IPS-NIHi11 (cell line): ENCODE measurements around the gene PAQR6.

Experiments
- DNase-seq: peaks from one replicate; pipeline ENCODE4 v3.0.0; 2012; ENCODE audit warnings: mixed read lengths, low spot score

The PAQR6 gene, protein sequence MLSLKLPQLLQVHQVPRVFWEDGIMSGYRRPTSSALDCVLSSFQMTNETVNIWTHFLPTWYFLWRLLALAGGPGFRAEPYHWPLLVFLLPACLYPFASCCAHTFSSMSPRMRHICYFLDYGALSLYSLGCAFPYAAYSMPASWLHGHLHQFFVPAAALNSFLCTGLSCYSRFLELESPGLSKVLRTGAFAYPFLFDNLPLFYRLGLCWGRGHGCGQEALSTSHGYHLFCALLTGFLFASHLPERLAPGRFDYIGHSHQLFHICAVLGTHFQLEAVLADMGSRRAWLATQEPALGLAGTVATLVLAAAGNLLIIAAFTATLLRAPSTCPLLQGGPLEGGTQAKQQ

DNA sequence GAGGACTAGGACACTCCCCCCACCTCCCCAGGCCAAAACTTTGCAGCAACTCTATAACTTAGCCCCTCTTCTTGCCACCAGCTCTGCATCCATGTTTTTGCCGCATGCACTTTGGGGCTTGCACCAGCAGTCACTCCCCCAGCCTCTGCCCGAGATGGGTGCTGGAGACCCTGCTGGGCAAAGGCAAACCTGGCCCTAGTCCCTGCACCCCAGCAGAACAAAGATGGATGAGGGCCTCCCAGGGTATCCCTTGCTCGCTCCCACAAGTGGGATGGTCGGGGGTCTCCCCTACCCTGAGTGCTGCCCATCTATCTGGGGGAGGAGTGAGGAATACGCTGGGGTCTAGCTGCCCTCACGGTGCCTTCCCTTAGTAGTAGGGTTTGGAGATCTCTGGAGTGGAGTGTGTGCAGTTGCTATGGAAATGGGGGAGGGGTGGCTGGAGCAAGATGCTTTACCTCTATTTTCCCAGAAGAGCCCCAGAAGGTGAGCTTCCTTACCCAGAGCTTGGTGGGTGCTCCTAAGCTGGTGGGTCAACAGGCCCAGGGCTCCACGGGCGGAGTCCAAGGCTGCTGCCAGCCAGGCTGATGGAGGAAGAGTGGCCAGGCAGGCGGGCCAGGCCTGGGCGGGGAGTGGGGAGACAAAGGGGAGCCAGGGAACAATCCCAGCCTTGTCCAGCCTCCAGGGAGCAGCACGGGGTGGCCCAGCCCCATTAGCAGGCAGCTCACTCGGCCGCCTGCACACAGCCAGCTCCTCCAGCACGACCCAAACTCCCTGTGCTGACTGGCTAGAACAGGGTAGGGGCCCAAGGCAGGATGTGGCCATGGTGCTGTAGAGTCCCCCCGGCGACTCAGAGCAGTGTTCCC lies at the start of gene PAQR6:
PAQR6 (minus strand) TSS at position 597 of the 863 bp plus-strand sequence. CDS start 1,325 bp downstream, outside the sequence.
- peak; percentile 60 for DNase-seq

DNA sequence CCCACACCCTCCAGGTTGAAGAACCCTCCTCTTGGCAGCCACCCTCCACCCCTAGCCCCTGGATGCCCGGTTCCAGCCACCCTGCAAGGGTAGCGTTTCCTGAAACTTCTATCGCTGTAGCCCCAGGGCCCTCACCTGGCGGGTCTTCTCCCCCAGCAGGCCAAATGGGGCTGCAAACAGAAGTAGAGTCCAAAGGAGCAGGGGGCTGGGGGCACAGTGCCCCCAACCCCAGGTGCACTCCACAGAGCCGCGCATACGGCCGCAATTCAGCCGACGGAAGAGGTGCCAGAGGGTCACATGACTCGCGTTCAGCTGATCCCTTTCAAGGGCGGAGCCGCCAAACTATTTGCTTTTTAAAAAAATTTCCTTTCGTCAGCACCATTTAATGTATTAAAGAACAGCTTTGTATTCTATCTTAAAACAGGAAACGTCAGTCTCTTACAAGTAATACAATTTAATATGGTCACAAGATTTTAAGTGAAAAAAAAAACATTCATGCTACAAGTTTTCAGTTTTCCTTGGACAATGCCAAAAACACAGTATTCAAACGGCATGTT lies 47.6 kb upstream of the PAQR6 start, which contains the start of gene GLMP:
GLMP (minus strand) TSS at position 289 of the 557 bp plus-strand sequence; CDS start at position 255, 34 bp downstream.
- peak; percentile 77 for DNase-seq

DNA sequence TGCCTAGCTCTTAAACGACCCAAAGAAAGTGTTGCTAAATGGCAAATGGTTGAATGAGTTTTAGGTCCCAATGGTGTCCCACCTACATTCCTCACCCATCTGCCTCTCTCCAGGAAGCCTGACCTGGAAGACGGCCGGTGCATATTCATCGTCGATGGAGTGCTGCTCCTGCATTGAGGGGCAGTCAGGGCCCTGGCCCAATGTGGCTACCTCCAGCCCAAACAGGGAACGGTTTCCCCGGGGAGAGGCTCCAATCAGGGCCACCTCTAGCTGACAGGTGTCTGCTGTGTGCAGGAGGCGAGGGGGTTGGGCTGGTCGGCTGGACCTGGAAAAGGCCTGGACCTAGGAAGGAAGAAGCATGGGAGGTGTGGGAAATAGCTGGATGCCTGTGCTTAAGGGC lies 46.0 kb upstream of the PAQR6 start:
- no peak for DNase-seq

DNA sequence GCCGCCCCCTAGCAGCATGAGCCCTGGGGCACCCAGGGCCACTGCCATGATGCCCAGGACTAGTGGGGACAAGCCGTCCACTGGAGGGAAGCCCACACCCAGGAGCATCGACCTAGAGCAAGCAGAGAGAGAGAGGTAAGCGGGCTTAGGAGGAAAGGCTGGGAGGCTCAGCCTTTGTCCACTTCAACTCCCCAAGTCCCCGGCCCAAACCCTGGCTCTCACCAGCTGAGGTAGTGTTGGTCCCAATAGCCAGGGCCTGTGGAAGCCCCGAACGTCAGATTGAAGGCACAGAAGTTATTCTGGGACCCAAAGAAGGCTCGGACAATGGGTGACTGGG lies 45.2 kb upstream of the PAQR6 start:
- DNase-seq, result no peak

DNA sequence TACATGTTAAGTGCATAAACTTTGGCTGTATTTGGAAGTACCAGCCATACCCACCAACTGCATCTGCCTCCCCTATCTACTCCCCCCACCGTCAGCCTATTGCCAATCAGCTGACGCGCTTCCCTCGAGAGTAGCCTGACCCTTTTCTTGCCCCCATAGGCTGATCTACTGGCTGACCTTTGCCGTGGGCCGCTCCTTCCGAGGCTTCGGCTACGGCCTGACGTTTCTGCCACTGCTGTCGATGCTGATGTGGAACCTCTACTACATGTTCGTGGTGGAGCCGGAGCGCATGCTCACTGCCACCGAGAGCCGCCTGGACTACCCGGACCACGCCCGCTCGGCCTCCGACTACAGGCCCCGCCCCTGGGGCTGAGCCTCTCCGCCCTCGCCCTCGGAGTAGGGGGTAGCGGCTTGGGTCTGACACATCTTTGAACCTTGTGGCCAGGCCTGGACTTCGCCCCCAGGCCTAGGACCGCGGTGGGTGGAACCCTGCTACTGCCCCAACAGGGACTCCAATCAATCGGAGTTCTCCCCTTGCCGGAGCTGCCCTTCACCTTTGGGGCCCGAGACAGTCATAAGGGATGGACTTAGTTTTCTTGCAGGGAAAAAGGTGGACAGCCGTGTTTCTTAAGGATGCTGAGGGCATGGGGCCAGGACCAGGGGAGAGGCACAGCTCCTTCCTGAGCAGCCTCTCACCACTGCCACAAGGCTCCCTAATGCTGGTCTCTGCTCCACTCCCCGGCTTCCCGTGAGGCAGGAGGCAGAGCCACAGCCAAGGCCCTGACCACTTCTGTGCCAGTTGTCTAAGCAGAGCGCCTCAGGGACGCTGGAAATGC lies 43.6 kb upstream of the PAQR6 start:
- peak; percentile 94 for DNase-seq

DNA sequence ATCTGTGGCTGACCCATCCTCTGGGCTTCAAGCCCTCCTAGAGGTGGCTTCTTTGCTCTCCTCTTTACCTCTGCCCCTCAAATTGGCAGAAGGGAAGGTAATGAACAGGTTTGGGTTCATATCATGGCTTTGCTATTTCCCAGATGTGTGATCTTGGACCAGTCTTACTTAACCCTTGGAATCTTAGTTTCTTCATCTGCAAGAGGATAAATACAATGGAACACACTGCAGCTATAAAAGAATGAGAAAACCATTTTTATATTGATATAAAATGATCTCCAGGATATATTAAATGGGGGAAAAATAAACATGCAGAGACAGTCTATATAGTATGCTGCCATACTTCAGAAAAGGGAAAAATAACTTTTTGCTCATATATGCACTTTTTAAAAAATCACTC lies 42.0 kb upstream of the PAQR6 start:
- no peak for DNase-seq

DNA sequence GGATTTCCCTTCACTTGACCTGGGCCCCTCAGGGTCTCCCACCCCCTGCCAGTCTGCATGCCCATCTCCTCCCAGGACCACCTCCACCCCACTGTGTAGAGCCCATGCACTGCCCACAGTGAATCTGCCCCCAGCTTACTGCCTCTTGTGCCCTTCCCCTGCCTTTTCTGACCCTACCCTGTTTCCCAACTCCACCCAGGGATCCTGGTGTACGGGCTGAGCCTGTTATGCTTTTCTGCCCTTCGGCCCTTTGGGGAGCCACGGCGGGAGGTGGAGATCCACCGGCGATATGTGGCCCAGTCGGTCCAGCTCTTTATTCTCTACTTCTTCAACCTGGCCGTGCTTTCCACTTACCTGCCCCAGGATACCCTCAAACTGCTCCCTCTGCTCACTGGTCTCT lies 38.2 kb upstream of the PAQR6 start:
- no peak for DNase-seq

DNA sequence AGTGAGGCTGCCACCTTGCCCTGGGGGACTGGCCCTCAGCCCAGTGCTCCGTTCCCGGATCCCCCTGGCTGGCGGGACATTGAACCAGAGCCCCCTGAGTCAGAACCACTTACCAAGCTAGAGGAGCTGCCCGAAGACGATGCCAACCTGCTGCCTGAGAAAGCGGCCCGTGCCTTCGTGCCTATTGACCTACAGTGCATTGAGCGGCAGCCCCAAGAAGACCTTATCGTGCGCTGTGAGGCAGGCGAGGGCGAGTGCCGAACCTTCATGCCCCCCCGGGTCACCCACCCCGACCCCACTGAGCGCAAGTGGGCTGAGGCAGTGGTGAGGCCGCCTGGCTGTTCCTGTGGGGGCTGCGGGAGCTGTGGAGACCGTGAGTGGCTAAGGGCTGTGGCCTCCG lies 37.6 kb upstream of the PAQR6 start:
- no peak for DNase-seq

DNA sequence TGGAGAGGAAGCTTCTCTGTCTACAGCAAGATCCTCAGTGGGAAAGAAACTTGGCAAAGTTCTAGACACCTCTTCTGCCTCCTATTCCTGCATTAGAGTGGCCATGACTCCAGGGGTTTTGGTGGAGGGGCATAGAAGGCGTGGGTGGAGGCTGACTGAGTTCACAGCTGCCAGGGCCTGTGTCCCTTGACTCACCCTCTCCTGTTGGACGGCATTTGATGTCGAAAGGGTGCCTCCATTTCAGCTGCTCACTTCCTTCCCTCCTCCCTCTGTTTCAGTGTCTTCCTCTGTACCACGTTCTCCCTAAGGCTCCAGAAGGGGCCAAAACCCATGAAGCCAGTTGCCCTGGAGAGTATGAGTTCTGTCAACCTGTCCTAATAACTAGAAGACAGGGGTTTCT lies 36.9 kb upstream of the PAQR6 start:
- DNase-seq, result no peak

DNA sequence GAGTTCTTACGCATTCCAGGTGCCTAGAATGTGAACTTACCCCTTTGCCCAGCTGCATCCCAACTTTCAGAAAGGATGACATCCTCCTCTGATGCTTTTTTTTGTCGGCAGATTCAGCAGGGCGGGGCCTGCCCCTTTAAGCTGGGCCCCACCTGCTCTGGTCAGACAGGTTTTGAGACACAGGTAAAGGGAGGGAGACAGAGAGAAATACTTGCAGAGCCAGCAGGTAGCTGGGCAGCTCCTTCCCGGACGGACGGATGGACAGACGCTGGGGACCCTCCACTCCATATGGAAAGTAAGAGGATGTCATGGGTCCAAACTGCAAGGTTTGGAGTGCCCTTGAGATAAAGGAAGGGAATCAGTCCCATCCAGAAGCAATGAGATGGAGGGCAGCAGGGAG lies 36.3 kb upstream of the PAQR6 start, which contains the start of gene TMEM79:
TMEM79 (plus strand) TSS at position 214 of the 400 bp plus-strand sequence. CDS start 902 bp downstream, outside the sequence.
- no peak for DNase-seq

DNA sequence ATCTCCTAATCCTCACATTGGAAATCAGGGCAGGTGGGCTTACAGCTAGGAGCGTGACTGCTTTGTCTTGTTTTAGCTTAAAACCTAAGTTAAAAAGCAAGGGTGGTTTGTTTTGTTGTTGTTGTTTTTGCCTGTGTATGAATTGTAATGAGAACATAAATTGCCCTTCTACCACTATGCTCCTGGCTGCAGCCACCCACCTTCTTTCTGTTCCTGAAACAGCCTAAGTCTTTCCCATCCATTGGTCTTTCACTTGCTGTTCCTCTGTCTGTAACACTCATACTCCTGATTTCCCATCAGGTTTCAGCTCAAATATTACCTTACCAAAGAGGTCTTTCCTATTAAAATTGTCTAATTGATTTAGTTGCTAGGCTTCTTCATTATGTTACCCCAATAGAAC lies 35.7 kb upstream of the PAQR6 start:
- no peak for DNase-seq

DNA sequence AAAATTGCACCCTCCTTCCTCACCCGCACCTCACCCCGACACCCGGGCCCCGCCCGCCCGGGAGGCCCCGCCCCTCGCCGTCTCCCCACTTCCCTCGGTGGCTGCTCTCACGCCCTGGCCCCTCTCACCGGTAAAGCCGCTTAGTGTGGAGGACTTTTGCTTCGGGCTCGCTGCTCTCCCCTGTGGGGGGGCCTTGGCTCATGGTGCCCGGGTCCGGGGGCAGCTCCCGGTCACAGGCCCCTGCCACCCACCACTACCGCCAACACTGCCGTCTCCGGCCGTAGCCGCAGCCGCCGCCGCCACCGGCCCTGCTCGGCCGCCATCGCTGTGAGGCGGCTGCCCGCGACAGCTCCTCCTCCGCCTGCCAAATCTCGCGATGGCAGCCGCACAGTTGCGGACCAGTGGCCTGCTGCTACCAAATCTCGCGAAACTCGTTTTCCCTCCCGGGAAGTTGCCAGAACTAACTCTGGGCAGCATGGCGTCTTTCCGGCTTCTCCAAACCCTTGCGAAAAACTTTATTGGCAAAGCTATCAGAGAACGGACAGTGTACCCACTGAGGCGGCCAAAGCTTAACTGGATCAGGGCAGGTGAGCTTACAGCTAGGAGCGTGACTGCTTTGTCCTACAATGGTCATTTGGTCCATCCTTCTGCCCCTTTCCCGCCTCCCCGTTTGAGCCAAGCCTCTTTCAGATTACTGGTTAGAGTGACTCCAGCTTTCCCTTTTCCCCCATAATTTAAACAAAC lies 34.8 kb upstream of the PAQR6 start, which contains the start of gene SMG5:
SMG5 (minus strand) TSS at position 347 of the 744 bp plus-strand sequence; CDS start at position 202, 145 bp downstream.
- DNase-seq, result peak; percentile 94

DNA sequence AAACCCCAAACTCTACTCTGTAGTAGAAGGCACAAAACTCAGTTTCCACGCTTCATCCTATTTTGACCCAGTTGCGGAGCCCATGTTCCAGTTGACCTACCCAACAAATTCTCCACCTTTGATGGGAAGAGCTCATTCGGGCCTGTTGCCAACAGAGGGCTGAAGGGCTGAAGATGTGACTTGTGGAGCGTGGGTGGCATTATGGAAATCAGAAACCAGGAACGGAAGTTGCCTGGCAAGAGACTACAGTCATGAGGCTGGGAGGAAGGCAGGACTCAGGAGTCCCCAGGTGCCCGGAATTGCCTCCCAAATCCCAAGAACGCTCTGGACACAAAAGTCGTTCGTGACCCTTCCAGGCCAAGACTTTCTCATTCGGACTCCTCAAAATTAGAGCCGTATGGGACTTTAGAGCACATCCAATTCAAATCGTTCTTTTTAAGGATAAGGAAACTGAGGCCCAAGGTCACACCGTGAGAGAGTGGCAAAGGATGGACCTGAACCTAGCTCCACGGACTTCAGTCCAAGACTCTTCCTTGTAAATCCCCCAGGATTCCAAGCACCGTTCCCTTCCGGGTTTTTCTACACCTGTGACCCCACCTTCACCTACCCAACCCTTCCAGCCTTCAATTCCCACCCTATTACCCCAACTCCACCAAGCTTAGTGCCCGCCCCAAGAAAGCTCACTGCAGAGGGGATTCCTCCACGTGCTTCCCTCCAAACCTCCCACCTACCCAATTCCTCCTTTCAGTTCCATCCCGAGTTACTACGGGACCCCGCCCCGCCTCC lies 34.0 kb upstream of the PAQR6 start:
- DNase-seq, result no peak

DNA sequence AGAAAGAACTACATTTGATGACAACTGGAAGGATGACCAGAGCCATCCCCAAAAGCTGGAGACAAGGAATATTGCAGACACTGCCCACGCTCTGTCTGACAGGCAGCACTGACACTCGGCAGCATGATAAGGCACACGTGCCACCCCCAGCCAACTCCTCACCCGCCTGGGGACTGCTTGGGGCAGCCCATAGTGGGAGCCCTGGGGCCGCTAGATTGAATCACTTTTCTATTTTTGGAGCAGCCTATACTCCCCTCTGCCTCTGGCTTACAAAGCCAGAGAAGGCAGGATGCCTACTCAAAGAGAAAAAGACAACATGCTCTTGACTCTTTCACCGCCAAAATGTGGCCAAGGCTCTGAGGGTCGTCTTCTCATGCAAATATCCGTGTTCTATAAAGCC lies 33.4 kb upstream of the PAQR6 start:
- DNase-seq, result no peak

DNA sequence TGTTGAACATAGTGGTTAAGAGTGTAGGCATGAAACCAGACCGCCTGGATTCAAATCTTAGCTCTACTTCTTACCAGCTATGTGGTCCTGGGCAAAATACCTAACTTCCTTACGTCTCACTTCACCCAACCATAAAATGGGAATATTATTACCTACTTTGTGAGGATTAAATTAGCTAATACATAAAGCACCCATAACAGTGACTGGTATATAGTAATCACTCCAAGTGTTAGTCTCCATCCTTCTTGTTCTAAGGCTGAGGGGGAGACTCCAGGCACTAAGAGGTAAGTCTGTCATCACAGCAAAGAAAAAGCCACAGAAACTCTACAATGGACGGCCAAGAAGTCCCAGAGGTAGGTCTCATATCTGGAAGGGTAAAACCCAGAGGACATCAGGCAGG lies 32.0 kb upstream of the PAQR6 start:
- DNase-seq, result no peak

DNA sequence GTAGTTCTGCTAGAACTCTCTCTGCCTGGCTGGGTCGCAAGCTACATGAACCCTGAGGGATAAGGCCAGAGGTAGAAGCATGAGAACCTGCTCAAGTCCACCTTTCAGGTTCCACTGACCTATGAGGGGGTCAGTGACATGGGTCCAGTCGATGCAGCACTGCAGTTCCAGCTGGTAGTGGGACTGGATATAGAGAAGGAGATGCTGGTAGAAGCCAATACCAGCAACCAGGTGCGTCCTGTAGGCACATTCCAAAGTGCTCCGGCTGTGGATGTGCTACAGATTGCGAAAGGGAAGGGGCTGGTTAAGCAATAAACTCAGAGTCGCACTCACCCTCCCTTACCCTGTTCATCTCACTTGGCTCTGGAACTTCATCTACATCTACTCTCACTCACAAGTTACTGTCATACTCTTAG lies 29.1 kb upstream of the PAQR6 start:
- DNase-seq, result no peak

DNA sequence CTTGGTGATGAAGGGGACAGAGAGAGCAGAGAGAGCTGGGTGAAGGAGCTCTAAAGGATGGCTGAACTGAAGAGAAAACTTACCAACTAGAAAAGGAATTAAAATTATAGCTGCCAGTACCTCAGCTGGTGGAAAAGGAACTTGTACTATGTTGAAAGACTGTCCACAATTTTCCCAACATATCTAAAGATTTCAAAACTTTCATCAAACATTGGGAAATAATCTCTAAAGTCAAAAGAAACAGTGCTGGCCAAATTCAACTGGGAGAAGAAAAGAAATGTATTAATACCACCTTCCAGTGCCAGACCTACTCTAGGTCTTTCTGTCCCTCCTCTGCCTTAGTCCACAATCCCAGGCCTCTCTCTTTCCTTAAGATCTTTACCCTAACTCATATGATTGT lies 28.7 kb upstream of the PAQR6 start:
- no peak for DNase-seq

DNA sequence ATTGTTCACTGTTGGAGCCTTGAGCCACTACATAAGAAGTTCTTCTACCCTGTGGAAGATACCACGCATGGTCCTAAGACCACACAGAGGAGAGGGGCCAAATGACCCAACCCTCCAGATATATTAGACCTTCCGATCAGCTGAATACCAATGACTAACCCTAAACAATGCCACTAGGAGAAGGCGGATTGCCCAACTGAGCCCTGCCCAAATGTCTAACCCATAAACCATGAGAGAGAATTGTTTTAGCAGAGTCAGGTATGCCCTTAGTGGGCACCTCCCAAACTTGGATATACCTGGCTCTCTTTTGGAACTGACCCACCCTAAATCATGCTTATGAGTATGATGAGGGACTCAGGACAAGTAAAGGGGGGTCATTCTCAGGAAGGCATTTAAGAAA lies 22.5 kb upstream of the PAQR6 start:
- no peak for DNase-seq

DNA sequence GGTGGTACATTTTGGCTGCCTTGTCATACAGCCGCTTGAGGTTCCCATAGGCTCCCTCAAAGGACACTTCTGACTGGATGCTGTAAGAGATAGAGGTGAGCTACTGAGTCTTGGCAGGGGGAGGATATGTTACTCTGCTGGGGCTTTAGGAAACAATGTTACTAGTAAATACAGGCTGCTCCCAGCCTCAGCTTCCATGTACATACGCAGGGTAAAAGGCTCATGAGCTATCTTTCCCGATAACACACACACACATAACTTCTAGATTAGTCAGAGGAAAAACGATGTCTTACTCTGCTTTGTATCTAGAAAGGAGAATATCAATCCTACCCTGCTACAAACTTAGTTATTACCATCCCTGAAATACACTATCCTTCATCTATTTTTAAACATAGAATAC lies 20.5 kb upstream of the PAQR6 start:
- DNase-seq, result no peak

DNA sequence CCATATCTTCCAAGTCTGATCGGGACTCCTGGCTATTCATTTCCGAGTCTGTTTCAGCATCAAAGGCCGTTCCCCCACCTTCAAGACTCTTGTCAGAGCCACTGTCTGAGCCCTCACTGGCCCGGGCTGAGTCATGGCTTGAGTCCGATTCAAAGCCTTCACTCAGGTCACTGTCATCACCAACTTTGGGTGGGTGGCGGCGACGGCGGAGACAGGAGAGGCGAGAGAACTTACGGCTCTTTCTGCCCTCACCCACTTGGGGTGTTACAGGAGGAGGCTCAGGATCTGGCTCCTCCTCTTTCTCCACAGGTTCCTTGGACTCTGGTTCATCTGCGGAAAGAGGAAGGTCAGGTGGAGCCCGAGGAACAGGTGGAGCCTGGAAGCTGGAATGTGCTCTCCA lies 18.2 kb upstream of the PAQR6 start:
- DNase-seq, result no peak
